ENCODE results near the gene OBSCN. TPM values are rescaled to one million over a fixed set of nuclear protein-coding genes. Genes with fewer than 3 reads are reported as not detected.

The OBSCN gene
- total and polyA plus RNA-seq, 2 of the 4 experiments (the other 2 are of a cell fraction) = 4.1 to 9.5 TPM

GRCh38 chr1:228361314-228362140 lies 153.7 kb downstream of the OBSCN start:
- in situ Hi-C loops (cut with MboI; ENCODE audit: low sequenced_read_pairs) (no loop called here), intact Hi-C loops (cut with micrococcal nuclease) (no loop called here)
- ATAC-seq (ENCODE audit: low read depth) = no peak

More at GRCh38 chr1:228361314-228362140, 153.7 kb downstream of the OBSCN start:
- Histone ChIP-seq H3K36me3 (ENCODE audit: control insufficient read depth, insufficient read depth, low read length) (no peaks in the 10 kb centered on the region), H3K79me1 (ENCODE audit: low read depth in 1 of 2, low read length in 2 of 2) (no peaks in the 10 kb centered on the region), H3K14ac (replicated peaks; ENCODE audit: low read depth, low read length) (no peak overlapping the region), H2BK5ac (ENCODE audit: low read depth, low read length, poor library complexity, severe bottlenecking) (no peak overlapping the region), H3K23ac (ENCODE audit: low read depth, low read length) (no peak overlapping the region), H3K27me3 (ENCODE audit: control insufficient read depth, insufficient read depth, low read length) (no peaks in the 10 kb centered on the region), H3K18ac (ENCODE audit: low read depth, low read length) (no peak overlapping the region), H2BK20ac (ENCODE audit: low read depth, low read length) (no peak overlapping the region), H4K20me1 (ENCODE audit: insufficient read depth, low read length) (no peaks in the 10 kb centered on the region), H2BK120ac (ENCODE audit: low read depth, low read length) (no peak overlapping the region), H2BK15ac (ENCODE audit: low read depth, low read length) (no peak overlapping the region), H3K27ac (ENCODE audit: insufficient read depth, low read length) (no peak overlapping the region), H3K4me1 (ENCODE audit: control insufficient read depth, insufficient read depth, low read length) (no peaks in the 10 kb centered on the region), H3K4me3 (ENCODE audit: insufficient read depth, low read depth, low read length) (no peak overlapping the region), H2AFZ (replicated peaks; ENCODE audit: low read length, poor library complexity) (no peak overlapping the region), H2AK9ac (replicated peaks; ENCODE audit: low read depth, low read length, poor library complexity) (peak overlapping the region; percentile 37), H4K8ac (ENCODE audit: low read depth in 2 of 2, low read length in 2 of 2) (no peak overlapping the region), H2AK5ac (ENCODE audit: low read depth, low read length) (no peak overlapping the region), H3K9me3 (ENCODE audit: control insufficient read depth, insufficient read depth, low read length) (no peaks in the 10 kb centered on the region), H3K9me1 (ENCODE audit: insufficient read depth, low read length) (no peaks in the 10 kb centered on the region), H3K9ac (ENCODE audit: low read depth, low read length) (no peak overlapping the region), H4K91ac (ENCODE audit: insufficient read depth, low read depth, low read length) (no peak overlapping the region), H3K4ac (ENCODE audit: low read depth, low read length) (no peak overlapping the region), H4K5ac (ENCODE audit: low read depth, low read length) (no peak overlapping the region), H3K56ac (ENCODE audit: extremely low read depth, insufficient read depth, low read length) (no peak overlapping the region), H3K4me2 (ENCODE audit: low read depth, low read length) (no peak overlapping the region)
- dilution Hi-C loops (cut with HindIII; ENCODE audit: low sequenced_read_pairs, unreplicated experiment) = no loop called here
- WGBS, 2 experiments (ENCODE audit: extremely low coverage in 2 of 2, insufficient read length in 1 of 2) = 81% methylated on average over 15 of the region's 26 CpGs; no CpG with 5 or more reads in 1 of the 2 experiments
- BruUV-seq (replicated peaks) = no TSS peak
- DNase-seq = no peak
- ChIA-PET CTCF (no interaction called here), POLR2A (ENCODE audit: unreplicated experiment) (no interaction called here)
- TF ChIP-seq CEBPB (IDR thresholded peaks at IDR 0.05; ENCODE audit: low read depth, low read length) (no peak), ELK1 (IDR thresholded peaks at IDR 0.05; ENCODE audit: borderline replicate concordance, low read depth, low read length) (no peak), POLR2A (IDR thresholded peaks at IDR 0.05; ENCODE audit: low read depth, low read length) (no peak), MXI1 (IDR thresholded peaks at IDR 0.05; ENCODE audit: borderline replicate concordance, low read depth, low read length) (no peak), RFX5 (IDR thresholded peaks at IDR 0.05; ENCODE audit: low read depth, low read length) (no peak), USF2 (IDR thresholded peaks at IDR 0.05; ENCODE audit: low read depth, low read length) (no peak), RAD21 (IDR thresholded peaks at IDR 0.05; ENCODE audit: low read length) (no peak), FOS (IDR thresholded peaks at IDR 0.05; ENCODE audit: low read depth, low read length) (no peak), SMC3 (IDR thresholded peaks at IDR 0.05; ENCODE audit: low read depth, low read length) (no peak), RCOR1 (IDR thresholded peaks at IDR 0.05; ENCODE audit: insufficient replicate concordance, low read length) (no peak), CHD1 (IDR thresholded peaks at IDR 0.05; ENCODE audit: low read depth, low read length) (no peak), CTCF (conservative IDR thresholded peaks at IDR 0.05; ENCODE audit: low read depth, low read length) (no peak), NFE2L2 (IDR thresholded peaks at IDR 0.05; ENCODE audit: low read depth, low read length) (no peak)
